GM19023 (cell line): Measurements from ENCODE around the gene TRIM9.

ENCODE experiments used
- ATAC-seq: cut with Tn5 transposase; IDR thresholded peaks from one replicate; pipeline ENCODE4 v1.9.1; 2021; ENCODE audit warnings: mild to moderate bottlenecking, moderate library complexity; ENCODE audit not compliant: unreplicated experiment

TRIM9 gene

GRCh38 chr14:51059032-51059431 lies 35.9 kb downstream of the TRIM9 start:
- ATAC-seq, result no peak

- ATAC-seq, result no peak
These were observed 36.5 kb downstream of the TRIM9 start for GRCh38 chr14:51058382-51058781.

GRCh38 chr14:51056421-51056820 lies 38.5 kb downstream of the TRIM9 start:
- ATAC-seq, result no peak

GRCh38 chr14:51053157-51053556 lies 41.7 kb downstream of the TRIM9 start:
- no peak for ATAC-seq

- no peak for ATAC-seq
These were observed 49.9 kb downstream of the TRIM9 start for GRCh38 chr14:51044961-51045360.

GRCh38 chr14:51041883-51042282 lies 53.0 kb downstream of the TRIM9 start:
- no peak for ATAC-seq

GRCh38 chr14:51041108-51041531 lies 53.8 kb downstream of the TRIM9 start:
- no peak for ATAC-seq

- no peak for ATAC-seq
These were observed 55.7 kb downstream of the TRIM9 start for GRCh38 chr14:51039252-51039651.

- no peak for ATAC-seq
These were observed 59.2 kb downstream of the TRIM9 start for GRCh38 chr14:51035611-51036192.

GRCh38 chr14:51028851-51029754 lies 65.8 kb downstream of the TRIM9 start:
- no peak for ATAC-seq

- no peak for ATAC-seq
These were observed 66.5 kb downstream of the TRIM9 start for GRCh38 chr14:51028361-51028760.

- ATAC-seq, result no peak
These were observed 70.5 kb downstream of the TRIM9 start for GRCh38 chr14:51024377-51024776.

GRCh38 chr14:51023964-51024363 lies 70.9 kb downstream of the TRIM9 start:
- ATAC-seq, result no peak

- ATAC-seq, result no peak
These were observed 72.1 kb downstream of the TRIM9 start for GRCh38 chr14:51022769-51023168.

- no peak for ATAC-seq
These were observed 74.7 kb downstream of the TRIM9 start for GRCh38 chr14:51020024-51020710.

- ATAC-seq, result no peak
These were observed 75.8 kb downstream of the TRIM9 start for GRCh38 chr14:51019089-51019488.

- no peak for ATAC-seq
These were observed 76.4 kb downstream of the TRIM9 start for GRCh38 chr14:51018521-51018920.

GRCh38 chr14:51014625-51015024 lies 80.3 kb downstream of the TRIM9 start:
- no peak for ATAC-seq

GRCh38 chr14:51014086-51014485 lies 80.8 kb downstream of the TRIM9 start:
- ATAC-seq, result no peak

- ATAC-seq, result no peak
These were observed 82.8 kb downstream of the TRIM9 start for GRCh38 chr14:51012055-51012454.

- ATAC-seq, result no peak
These were observed 86.5 kb downstream of the TRIM9 start for GRCh38 chr14:51008446-51008845.

GRCh38 chr14:51006781-51007211 lies 88.1 kb downstream of the TRIM9 start:
- no peak for ATAC-seq
